NCI-H2107 treated with DMSO at 0.1 percent for 48 hours (cell line): Measurements from ENCODE around the gene ZNF688.

Experiments used
- DNase-seq: peaks from one replicate; lab custom pipeline; 2025; ENCODE audit not compliant: unreplicated experiment; lab: John Stamatoyannopoulos, UW

ZNF688 gene

DNA sequence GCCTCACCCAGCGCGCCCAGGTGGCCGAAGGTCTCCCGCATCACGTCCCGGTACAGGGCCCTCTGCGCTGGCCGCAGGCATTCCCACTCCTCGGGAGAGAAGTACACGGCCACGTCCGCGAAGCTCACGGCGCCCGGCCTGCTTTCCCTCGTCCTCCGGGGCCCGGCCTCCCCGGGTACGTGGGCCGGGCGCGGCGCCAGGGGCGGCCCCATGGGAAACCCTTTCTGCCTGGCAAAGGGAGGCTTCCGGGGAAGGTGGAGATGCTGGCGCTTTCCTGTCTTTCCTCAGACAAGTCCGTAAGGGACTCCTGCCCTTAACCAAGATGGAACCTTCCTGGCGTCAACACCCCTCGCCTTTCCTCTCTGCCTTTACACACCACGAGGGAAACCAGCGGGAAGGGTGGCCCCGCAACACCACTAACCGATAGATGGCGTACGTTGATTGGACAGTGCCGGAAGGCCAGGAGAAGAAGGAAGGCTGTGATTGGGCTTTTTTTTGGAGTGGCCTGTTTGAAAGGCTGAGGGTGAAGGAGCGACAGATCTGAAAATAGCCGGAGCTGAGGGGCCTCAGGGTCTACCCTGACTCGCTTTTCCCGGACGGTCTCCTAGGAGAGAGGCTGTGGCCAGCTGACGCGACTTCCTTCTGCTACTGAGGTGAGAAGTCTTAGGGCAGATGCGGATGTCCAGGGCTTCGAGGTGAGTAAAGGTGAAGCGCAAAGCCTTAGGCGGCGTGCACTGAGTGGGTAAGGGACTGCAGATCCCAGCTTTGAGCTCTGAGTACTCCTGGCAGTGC lies 14.1 kb upstream of the ZNF688 start, which contains the start of gene ZNF785:
Gene ZNF785, minus strand, starts transcription at position 298 of the 792 bp plus-strand sequence. Its CDS starts 86 bp downstream, at position 212.
- peak; percentile 98 for DNase-seq

DNA sequence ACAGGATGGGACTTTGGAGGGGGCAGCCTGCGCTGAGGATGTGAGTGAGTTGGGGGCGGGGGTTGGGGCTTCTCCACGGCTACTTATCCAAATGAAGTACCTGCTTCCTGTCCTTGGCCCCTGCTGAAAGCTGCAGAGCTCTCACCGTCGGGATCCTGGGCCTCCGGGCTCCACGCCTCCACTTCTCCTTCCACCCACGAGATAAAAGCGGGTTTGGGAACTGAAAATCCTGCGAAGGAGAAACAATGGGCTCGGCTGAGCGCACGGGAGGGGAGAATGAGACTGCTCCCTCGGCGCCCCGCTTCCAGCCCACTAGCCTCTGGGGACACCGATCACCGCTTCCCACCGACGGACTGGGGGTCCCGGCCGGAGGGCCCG lies 13.5 kb upstream of the ZNF688 start:
- no peak for DNase-seq

DNA sequence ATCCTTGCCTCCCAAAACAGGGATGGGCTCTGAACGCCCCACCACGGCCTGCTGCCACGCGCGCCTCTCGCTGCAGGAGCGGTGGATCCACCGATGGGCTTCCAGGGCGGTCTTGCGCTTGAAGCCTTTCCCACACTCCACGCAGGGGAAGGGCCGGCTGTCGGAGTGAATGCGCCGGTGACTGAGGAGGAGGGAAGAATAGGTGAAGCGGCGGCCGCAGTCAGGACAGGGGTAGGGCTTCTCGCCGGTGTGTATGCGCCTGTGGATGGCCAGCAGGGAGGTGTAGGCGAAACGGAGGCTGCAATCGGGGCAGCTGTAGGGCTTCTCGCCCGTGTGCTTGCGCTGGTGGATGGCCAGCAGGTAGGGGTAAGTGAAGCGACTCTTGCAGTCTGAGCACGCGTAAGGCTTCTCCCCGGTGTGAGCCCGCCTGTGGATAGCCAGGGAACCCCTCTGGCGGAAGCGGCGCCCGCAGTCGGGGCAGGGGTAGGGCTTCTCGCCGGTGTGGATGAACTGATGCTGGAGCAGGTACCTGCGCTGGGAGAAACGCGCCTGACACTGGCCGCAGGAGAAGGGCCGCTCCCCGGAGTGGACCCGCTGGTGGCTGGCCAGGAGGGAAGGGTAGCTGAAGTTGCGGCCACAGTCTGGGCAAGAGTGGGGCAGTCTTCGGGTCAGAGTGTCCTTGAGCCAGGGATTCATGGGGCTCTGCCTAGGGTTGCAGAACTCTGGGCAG lies 11.3 kb upstream of the ZNF688 start:
- no peak for DNase-seq

DNA sequence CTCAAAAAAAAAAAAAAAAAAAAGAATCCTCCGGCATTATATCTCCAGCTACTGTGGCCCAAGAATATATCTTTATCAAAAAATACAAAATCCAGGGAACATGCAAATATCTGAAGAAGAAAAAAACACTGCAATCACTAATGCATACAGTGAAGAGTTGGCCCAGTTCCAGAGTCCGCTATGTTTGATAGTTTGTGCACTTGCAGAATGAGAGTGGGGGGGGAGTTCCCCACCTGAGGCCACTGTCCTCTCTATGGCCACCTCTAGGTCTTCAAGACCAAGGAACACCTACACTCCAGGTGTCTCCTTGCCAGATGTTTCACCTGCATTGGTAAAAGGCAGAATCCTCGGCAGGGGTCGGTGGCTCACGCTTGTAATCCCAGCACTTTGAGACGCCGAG lies 9.9 kb upstream of the ZNF688 start:
- DNase-seq: no peak

DNA sequence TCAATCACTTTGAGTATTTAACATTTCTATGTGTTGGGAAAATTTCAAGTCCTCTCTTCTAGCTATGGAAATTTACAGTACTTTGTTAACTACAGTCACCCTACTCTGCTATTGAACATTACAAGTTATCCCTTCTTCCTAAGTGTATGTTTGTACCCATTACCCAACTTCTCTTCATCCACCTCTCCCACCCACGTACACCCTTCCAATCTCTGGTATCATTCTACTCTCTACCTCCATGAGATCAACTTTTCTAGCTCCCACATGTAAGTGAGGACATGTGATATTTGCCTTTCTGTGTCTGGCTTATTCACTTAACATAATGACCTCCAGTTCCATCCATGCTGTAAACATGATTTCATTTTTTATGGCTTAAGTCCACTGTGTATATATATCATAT lies 3.2 kb upstream of the ZNF688 start:
- no peak for DNase-seq

DNA sequence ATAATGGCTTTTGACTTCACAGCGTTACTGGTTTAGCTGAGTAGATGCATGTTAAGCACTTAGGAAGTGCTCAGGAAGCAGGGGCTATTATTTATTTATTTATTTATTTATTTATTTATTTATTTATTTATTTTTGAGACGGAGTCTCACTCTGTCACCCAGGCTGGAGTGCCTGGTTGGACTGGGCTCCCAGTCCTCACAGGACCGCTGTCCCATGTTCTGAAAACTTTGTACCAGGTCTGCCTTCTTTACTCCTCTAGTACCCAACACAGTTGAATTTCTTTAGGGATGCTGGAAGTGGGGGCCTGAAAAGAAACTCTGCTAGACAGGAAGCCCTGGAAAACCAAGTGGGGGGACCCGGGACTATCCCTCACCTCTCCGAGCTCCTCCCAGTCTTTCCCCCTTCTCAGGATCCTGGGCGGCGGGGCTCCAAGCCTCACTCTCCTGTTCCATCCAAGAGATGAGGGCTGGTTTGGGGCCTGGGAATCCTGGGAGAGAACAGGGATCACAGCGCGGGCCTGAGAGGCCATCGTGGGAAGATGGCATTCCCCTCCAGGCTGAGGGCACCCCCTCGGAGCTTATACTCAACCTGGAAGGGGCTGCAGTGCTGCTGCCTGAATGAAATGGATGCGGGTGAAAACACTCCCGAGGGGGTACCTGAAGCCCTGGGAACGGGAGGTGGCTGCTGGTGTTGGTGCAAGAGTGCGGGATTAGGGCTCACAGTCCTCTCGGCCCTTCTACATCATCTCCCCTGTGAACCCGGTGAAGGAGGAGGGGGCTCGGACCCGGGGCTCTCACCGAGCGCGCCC lies 674 bp downstream of the ZNF688 start:
- DNase-seq: no peak

DNA sequence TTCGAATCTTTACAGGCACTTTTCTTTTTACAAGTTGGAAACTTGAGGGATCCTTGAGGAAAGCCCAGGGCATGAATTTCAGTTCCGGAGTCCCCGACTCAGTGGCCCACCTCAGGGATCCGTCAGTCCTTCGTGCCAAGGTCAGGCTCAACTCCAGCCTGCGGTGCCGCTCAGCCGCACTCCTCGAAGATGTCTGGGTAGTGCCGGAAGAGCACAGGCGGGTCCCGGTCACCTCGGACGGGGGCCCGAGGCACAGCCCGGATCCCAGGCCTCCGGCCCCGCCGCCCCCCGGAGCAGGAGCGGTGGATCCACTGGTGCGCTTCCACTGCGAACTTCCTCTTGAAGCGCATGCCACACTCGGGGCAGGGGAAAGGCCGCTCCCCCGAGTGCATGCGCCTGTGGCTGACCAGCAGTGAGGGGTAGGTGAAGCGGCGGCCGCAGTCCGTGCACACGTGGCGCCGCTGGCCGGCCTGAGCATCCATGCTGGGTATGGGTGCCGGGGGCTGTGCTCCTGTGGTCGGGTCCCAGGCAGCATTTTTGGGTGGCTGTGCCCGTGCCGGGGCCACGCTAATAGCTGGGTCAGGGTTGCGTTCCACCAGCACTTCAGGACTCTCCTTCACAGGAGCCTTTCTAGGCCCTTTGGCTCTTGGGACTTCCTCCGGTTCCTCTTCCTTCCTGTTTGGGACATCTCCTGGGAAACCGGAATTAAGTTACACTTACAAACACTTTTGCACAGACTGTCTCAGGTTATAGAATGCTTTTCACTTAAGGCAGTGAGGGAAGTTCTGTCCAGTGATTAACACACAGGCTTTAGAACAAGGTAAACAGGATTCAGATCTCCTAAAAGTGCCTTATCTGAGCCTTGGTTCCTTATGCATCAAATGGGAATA lies 1.5 kb downstream of the ZNF688 start:
- no peak for DNase-seq

DNA sequence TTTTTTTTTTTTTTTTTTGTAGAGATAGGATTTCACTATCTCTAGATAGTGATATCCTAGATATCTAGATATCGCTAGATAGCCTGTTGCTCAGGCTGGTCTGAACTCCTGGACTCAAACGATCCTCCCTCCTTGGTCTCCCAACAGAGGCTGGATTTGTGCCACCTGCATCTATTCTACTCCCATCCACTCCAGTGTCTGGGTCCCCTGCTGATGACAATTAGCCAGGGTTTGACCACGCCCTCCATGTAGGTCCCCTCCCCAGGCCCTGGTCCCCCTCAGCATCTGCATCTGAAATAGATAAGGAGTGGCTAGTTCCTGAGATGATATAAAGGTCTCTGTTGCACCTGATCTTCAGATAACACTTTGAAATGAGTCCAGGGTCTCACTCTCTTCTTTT lies 2.2 kb downstream of the ZNF688 start:
- no peak for DNase-seq

DNA sequence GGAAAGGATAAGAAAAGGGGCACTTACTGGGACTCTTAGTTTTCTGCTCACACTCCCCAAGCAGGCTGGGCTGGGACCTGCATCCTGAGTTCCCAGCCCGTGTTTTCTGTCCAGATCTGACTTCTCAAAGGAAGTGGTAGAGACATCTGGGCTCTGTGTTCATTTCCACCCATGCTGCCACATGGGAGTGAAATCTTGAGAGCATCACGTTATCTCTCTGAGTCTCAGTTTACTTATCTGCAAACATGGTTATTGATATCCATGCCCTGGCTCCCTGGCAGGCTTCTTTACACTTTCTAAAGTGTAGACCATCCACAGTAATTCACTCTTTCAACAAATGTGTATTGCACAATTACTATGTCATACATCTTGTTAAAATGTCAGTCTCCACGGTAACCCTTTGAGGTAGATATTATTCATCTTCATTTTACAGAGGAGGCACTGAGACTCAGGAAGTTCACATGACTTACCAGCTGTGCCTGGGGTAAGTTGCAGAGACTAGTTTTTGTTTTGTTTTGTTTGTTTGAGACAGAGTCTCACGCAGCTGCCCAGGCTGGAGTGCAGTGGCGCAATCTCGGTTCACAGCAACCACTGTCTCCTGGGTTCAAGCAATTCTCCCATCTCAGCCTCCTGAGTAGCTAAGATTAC lies 3.4 kb downstream of the ZNF688 start:
- peak; percentile 15 for DNase-seq

DNA sequence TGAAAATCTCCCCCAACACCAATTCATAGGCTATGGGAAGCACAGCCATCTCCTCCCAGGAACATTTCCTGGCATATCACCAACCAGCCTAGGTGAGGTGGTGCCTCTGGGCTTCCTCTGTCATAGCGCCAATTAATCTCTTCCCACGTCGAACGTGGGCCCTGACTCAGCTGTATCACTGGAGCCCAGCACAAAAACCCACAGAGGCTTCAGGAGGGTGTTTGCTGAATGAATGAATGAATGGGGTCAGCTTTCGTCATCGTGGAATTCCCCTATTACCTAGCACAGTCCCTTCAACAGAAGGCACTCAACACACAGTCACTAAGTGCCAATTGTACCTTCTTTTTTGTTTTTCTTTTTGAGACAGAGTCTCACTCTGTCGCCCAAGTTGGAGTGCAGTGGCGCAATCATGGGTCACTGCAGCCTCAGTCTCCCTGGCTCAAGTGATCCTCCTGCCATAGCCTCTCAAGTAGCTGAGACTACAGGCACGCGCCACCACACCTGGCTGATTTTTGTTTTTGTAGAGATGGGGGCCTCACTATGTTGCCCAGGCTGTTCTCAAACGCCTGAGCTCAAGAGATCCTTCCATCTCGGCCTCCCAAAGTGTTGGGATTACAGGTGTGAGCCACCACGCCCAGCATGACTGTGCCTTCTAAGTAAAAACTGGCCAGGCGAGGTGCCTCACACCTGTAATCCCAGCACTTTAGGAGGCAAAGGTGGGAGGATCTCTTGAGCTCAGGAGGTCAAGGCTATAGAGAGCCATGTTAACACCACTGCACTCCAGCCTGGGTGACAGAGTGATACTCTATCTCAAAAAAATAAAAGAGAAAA lies 4.1 kb downstream of the ZNF688 start:
- no peak for DNase-seq

DNA sequence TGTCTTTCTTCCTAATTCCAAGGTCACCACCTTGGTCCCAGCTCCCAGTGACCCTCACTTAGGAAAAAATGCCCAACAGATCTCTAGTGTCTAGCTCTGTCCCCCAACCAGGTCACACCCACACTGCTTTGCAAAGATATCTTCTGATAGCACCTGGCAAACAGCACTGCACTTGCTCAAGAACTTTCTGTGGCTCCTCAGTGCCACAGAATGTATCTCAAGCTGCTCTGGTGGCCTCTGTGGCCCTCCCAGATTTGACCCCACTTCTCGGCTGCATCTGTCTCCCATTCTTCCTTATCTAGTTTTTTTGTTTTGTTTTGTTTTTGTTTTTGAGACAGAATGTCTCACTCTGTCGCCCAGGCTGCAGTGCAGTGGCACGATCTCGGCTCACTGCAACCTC lies 5.0 kb downstream of the ZNF688 start:
- no peak for DNase-seq

DNA sequence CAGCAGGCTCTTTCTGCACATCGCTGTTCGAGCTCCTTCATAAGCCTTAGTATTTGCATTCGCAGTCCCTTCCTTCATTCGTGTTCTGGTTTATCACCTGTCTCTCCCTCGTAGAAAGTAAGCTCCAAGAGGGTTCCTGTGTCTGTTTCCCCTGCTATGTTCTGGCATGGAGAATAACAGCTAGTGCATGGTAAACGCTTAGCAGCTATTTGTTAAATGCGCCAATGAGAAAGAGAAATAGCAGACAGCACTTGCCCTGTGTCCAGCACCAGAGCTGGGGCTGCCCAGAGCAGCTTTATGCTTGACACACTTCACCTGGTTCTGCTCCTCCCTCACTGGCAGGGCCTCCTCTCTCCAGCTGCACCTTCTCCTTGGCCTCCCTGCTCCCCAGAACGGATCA lies 5.5 kb downstream of the ZNF688 start:
- DNase-seq: no peak

DNA sequence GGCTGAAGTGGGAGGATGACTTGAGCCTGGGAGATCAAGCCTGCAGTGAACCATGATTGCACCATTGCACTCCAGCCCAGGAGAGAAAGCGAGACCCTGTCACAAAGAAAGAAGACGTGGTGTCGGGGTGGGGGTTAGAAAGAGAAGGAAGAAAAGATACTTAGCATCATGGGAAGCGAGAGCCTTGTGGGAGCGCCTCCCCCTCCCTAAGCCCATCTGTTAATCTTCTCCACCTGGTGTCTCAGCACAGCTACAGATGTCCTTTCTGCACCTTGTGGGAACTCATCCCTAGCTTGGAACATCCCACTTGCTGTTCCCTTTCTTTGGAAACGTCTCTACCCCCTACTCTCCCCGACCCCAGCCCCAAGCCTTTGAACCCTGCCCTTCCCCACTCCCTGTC lies 6.0 kb downstream of the ZNF688 start:
- DNase-seq: no peak

DNA sequence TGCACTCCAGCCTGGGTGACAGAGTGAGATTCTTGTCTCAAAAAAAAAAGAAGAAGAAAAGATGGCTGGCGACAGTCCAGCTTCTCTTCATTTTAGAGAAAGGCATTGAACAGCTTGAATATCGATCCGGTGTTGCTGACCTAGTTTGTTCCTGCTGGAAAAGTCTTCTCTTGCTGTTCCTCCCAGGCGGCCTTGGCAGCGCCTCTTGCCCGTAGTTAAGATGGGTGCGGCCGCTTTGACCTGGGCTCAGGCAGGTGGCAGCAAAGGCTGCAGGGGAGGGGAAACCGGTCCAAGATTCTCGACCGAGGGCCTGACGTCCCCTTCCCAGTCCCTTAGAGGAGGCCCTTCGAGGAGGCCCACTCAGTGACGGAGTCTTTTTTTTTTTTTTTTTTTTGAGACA lies 9.5 kb downstream of the ZNF688 start:
- no peak for DNase-seq

DNA sequence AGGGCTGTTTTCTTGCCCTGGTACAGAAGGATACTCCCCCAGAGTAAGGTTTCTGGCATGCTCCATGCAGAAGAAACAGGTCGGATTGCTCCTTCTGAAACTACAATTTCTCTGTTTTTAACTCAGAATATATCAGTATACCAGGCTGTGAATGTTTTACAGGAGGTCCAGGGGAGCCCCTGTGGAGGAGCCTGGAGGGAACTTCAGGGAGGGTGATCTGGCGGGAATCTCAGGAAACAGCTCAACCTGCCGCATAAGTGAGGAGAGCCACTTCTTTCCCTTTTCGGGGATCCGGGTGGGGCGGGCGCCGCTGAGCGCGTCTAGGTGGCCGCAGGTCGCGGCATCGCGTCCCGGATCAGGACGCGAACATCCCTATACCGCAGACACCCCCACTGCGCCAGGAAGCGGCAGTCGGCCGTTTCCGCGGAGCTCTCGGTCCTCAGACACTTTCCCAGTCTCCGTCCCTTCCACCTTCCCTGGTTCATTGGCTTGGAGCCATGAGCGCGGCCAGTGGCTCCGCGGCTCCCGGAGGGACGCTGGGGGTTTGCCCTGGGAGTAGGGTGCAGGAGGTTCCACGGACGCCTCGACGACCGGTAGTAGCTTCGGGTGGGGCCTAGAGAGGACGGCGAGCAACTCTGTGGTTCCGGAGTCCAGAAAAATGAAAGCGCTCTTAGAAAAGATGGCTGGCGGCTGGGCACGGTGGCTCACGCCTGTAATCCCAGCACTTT lies 10.3 kb downstream of the ZNF688 start:
- no peak for DNase-seq

DNA sequence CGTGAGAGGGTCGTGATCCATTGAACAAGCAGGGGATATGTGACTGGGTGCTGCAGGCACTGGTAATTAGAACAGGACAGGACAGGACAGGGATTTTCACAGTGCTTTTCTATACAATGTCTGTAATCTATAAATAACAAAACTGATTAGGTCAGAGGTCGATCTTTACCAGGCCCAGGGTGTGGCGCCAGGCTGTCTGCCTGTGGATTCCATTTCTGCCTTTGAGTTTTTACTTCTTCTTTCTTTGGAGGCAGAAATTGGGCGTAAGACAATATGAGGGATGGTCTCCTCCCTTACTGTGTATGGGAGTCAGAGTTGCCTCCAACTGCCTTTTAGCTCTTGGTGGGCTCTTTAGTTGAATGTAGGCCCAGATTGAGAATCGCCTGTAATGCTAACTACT lies 11.8 kb downstream of the ZNF688 start:
- no peak for DNase-seq

DNA sequence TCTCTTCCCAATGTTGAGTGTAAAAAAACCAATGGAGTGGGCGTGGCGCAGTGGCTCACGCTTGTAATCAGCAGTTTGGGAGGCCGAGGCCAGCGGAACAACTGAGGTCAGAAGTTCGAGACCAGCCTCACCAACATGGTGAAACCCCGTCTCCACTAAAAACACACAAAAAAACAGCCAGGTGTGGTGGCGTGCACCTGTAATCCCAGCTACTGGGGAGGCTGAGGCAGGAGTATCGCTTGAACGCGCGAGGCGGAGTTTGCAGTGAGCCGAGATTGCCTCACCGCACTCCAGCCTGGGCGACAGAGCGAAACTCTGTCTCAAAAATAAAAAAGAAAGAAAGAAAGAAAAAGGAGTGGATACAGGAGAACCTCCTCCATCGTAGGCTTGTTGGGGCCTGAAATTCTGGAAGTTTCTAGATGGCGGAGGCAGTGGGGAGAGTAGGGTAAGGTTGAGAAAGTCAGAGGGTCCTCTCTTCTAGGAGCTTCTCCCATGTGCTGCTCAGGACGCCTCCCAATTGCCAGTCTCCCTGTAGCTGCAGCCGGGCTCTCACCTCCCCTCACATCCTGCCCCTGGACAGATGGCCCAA lies 12.6 kb downstream of the ZNF688 start:
- no peak for DNase-seq
